Measurements from ENCODE around the gene GSTK1.

GRCh38 chr7:143272871-143273270 lies 9.6 kb downstream of the GSTK1 start:
- TF ChIP-seq EGR1 (IDR thresholded peaks at IDR 0.05; ENCODE audit: low read depth in 2 of 2) (no peak), TAF1 (conservative IDR thresholded peaks at IDR 0.05) (no peak), CTCF (IDR thresholded peaks at IDR 0.05; ENCODE audit: low read depth, low read length, missing input control) (no peak), GABPA (IDR thresholded peaks at IDR 0.05 in 1 of 2, conservative IDR thresholded peaks at IDR 0.05 in 1 of 2) (no peak)
